ENCODE data around the gene BTBD10. TPM values are rescaled to one million over a fixed set of nuclear protein-coding genes. Genes with fewer than 3 reads are reported as not detected.

The BTBD10 gene
- total RNA-seq, 1 donor from 2014 or later: 62.4 TPM

DNA sequence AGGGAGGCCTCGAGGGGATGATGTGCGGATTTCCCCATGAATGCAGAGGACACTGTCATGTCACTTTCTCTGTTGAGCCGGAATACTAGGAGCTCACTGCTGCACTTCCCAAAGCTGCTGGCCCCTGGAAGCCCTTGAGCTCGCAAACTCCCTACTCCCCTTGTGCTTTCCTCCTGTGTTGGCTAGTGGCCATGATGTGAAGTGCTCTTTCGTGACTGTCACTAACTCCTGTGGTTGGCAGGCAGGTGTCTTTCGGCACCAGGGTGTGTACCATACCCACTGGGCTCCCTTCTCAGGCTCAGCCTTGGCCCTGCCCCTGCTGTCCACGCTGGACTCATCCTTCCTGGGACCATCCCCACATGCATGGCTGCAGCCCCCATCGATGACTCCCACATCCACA is 86.2 kb downstream of the BTBD10 start:
- DNase-seq (ENCODE audit: extremely low read depth, low read depth, low spot score): no peak

DNA sequence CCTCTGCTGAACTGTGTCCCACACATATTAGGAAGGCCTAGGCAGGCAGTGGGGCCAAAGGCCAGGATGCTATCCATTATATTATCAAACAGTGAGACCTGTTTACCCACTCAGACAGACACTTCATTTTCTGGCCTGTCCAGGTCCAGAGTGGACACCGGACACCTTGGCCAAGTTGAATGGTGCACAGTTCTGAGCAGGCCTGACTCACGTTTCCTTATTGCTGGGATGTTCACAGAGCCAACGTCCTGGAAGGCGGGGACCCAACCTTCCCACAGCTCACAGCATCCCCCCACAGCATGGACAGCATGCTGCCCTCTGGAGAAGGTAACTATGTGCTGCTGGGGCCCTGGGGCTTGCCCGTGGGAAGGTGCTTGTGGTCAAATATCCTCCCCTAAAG is 86.6 kb downstream of the BTBD10 start:
- no peak for DNase-seq (ENCODE audit: extremely low read depth, low read depth, low spot score)

DNA sequence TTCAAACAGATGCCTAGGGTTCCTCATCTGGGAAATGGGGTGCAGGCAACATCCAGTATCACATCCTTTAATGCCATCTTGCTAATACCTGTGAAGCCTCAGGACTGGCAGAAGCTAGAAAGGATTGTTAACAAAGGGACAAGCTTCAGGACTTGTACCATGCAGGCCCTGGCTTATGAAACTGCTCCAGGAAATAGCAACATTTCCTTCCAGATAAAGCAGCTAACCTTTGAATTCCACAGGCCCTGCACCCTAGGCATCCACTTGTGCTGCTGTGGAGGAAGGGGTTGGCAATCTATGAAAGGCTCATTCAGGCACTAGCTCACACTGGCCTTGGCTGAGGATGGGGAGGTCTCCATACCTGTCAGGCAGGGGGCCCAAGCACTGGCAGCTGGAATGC is 87.2 kb downstream of the BTBD10 start:
- DNase-seq (ENCODE audit: extremely low read depth, low read depth, low spot score): no peak

DNA sequence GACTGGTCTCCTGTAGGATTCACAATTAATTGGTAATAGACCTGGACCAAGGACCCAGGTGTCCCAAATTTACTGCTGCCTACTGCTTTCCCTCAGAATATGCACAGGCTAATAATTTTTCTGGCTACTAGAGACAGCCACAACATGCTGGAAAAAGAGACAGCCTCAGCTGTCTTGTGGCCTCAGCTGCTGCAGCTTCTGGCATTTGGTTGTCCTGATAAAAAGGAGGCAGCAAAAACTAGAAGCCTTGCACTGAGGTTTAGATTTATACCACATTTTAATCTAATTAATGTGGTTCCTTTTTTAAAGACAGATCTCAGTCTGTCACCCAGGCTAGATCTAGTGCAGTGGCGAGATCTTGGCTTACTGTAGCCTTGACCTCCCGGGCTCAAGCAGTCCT is 89.8 kb downstream of the BTBD10 start:
- no peak for DNase-seq (ENCODE audit: extremely low read depth, low read depth, low spot score)

DNA sequence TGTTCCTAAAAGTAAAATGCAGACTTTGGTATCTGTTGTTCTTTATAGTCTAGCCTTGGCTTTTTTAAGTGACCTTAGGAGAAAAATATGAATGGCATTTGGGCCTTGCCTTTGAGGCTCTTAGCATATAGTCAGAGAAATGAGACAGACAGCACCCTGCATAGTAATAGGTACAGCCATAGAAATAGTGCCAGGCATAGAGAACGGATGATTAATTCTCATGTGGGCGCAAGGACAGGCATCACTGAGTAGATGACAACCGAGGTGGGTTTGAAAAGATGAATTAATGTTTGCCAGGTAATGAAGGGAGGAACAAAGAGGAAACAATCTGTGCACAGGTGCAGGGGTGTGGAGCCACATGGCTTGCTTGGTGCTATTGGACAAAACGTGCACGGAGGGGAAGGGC is 95.0 kb downstream of the BTBD10 start:
- no peak for DNase-seq (ENCODE audit: extremely low read depth, low read depth, low spot score)

DNA sequence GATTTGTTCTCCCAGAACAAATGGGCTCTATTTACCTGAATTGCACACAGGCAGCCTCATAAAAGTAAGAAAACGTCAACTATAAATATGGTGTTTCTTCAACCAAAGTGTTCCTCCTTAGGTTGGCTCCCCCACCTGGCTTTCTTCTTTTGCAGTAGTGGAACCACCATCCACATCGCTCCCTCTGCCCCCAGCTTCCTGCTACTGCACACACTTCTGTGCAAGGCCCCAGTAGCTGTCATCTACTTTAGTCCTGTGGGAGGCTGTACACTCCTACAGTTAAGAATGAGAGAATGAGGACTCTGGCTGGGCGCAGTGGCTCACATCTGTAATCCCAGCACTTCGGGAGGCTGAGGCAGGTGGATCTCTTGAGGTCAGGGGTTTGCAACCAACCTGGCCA is 95.9 kb downstream of the BTBD10 start:
- no peak for DNase-seq (ENCODE audit: extremely low read depth, low read depth, low spot score)

DNA sequence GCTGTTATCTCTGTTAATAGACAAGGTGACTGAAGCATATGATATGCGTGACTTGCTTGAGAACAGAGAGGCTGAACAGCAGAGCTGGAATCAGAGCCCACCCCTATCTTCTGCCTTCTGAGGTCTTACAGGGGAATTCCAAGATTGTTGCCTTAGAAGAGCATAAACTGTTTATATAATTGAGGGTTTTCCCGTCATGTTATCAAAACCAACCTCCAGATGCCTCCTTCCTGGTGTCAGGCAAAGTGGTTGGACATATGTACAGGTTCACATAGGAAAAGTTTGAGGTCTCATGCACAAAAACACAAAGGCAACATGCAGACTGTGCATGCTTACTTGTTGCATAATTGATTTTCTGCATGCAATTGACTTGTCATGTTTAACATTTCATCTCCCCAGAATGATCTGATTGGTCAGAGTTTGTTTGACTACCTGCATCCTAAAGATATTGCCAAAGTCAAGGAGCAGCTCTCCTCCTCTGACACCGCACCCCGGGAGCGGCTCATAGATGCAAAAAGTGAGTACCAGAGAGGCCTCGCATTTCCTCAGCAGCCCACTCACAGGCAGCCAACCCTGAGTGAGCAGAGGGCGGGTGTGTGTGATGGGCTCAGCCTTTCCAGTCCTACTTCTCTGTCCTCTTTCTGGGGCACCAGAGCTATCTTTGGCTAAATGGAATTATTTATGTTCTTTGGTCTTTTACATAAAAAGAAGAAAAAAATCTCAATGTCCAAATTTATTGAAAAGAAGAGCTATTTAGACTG is 96.6 kb downstream of the BTBD10 start:
- DNase-seq (ENCODE audit: extremely low read depth, low read depth, low spot score): no peak

DNA sequence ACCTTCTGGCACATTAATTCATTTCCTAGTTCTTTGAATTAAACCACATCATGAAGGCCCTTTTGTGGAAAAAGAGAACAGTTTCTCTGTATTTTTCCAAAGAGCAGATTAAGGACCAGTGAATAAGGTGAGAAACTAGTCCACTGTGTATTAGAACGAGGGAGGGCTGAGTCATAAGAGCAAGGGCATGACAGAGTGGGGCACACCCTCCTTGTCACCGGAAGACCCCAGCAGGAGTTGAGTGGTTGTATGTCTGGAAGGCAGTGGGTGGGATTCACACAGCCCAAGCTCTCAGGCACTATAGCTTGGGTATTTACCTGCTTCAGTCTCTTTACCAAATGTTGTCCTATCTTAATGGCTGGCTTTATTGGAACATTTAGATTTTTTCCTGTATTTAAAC is 98.6 kb downstream of the BTBD10 start:
- DNase-seq (ENCODE audit: extremely low read depth, low read depth, low spot score): no peak

DNA sequence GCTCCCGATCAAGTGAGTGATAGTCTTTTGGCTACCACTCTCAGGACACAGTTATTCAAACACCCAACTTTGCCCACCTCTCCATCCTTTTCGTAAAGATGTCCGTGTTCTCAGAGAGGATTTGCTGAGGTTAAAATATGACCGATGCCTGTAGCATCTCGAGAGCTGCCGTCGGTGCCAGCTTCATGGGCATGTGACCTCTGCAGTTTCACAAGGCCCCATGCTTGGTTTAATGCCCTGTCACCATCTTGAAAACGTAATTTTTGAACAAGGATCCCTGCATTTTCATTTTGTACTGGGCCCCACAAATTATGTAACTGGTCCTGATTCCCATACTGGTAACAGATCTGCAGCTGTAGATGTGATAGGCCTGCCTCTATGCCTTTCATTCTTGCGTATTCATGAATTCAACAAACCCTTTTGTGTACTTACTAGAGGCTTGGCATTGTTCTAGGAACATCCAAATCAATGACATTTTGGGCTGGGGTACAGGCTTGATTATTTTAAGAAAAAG is 100.4 kb downstream of the BTBD10 start:
- DNase-seq (ENCODE audit: extremely low read depth, low read depth, low spot score): no peak

DNA sequence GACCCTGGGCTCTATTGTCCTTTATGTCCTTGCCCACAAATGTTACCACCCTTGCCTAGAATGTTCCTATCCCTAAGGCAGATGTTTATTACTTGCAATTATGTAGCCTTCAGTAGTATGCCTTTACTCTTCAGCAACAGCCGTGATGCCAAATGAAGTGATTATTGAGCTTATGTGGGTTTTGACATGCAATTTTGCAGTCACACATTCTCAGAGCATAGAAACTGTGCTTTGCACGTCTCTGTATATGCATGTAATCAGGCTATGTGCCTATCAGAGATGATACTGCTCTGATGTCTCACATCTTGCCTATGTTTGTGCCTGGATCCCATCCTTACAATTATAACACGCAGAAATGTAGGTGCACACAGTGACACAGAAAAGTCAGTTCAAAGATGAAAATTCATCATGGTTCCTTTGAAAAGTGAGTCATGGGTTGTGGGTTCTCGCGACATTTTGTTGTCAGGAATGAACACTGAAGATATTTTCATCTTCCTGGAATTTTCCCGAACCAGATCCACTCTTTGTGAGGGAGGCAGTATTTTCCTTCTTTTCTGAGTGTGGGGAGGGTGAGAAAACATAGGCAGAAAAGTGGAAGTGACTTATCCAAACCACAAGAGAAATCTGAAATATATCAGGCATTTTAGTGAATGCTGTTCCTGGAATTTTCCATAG is 104.3 kb downstream of the BTBD10 start:
- no peak for DNase-seq (ENCODE audit: extremely low read depth, low read depth, low spot score)

DNA sequence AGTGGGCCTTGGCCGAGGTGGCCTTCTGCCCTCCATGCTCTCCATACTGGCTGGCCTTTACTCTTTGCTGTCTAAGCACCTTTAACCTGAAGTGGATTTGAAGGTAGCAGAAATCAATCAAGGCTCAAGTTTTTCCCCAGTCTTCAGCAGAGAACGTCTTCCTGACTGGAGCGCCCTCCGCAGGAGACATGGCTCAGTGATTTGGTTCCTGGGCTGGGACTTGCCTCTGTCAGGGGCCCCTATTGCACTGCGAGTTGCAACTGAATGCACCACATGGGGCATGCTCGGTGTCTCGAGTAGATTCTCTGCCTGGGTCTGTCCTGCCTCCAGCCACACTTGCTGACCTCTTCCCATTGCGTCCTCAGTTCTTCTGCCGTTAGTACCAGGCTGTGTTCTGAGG is 105.8 kb downstream of the BTBD10 start:
- no peak for DNase-seq (ENCODE audit: extremely low read depth, low read depth, low spot score)

DNA sequence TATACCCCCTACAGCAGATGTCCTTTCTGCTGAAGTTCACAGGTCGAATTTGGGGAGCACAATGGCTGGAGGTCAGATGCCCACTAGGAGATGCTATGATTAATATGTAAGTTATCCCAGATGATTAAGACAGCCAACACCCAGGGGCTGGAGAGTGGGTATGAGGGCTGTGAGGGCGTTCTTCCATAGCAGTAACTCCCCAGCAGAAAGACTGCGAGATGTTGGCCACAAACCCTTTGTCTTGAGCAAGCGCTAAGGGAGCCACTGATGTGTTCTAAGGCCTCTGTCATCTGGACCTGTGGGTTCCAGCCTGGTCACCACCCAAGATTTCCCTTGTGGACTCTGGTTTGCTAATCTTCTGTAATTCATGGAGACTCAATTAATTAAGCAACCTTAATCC is 107.8 kb downstream of the BTBD10 start:
- DNase-seq (ENCODE audit: extremely low read depth, low read depth, low spot score): no peak

DNA sequence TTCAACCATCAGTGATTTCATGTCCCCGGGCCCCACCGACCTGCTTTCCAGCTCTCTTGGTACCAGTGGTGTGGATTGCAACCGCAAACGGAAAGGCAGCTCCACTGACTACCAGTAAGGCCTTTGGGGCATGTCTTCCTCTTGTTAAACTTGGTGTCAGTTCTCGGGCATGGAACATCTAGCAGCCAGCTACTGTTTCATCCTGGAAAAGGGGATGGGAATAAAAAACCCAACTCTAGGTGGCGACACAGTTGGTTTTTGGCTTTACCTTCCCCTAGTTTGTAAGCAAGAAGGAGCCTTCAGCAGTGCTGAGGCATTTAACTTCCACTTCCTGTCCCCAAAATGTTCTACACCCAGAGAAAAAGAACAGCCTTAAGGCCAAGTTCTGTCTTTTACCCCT is 108.7 kb downstream of the BTBD10 start:
- DNase-seq (ENCODE audit: extremely low read depth, low read depth, low spot score): no peak

DNA sequence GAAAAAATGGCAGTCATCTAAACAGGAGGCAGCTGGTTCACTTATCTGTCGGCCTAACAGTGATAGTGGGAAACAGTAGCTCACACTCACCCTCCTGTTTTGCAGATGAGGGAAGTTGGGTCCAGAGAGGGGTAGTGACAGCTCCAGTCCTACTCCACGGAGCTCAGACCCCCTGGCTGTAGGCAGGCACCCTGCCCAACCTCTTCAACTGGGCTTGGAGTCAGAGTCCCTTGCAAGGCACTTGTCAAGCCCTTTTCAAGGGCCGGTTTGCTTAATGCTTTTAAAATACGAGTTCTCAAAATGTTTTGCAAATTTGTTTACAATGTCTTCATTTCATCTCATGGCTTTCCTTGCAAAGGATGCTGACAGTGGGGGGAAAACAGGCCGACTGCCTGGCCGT is 110.3 kb downstream of the BTBD10 start:
- DNase-seq (ENCODE audit: extremely low read depth, low read depth, low spot score): no peak

DNA sequence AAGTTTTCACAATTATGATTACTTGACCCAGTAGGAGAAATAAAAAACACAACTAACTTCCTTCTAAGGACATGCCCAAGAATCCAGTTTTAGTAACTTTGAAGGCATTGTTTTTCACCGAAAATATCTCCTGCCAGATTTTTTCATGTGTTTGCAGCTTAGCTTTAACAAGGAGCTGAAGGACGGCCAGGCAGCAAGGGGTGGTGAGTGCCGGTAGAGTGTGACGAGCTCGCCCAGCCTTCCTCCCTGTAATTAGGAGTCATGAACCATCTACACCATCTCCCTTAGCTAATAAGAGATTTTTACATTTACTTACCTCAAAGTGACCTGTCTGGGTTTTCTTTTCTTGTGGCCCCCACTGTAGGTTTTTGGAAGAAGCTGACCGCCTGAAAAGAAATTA is 113.4 kb downstream of the BTBD10 start:
- no peak for DNase-seq (ENCODE audit: extremely low read depth, low read depth, low spot score)

DNA sequence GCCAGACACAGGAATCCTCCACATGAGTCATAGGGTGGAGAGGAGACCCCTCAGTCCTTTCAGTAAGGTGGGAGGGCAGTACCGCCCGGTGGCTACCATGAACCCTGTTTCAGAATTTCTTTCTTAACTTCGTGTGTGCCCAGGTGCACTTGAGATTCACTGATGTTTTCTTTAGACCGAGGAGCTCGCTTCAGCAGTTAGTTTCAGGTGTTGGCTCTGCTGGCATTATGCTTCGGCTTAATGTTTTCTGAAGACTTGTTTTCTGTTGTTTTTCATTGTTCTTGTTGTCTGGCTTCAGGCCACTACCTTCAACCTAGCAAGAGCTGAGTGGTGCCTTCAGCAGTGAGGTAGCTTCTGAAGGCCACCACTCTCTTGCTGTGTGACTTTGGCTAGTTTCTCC is 114.0 kb downstream of the BTBD10 start:
- DNase-seq (ENCODE audit: extremely low read depth, low read depth, low spot score): no peak

DNA sequence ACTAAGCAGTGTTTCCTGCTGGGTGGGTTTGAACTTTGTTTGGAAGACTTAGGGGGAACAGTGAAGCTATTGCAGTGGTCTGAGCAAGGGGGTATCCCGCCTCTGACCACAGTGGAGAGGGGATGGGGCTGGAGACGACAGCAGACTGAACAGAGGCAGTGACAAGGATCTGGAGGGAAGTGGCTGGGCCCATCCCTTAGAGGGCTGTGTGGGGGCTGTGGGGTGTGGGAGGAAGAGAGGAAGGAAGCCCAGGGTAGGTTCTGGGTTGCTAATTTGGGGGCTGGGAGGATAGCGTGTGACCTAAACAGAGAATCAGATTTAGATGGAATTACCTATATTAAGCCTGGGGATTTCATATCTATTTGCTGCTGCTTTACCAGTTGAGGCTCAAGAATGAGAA is 114.7 kb downstream of the BTBD10 start:
- no peak for DNase-seq (ENCODE audit: extremely low read depth, low read depth, low spot score)

DNA sequence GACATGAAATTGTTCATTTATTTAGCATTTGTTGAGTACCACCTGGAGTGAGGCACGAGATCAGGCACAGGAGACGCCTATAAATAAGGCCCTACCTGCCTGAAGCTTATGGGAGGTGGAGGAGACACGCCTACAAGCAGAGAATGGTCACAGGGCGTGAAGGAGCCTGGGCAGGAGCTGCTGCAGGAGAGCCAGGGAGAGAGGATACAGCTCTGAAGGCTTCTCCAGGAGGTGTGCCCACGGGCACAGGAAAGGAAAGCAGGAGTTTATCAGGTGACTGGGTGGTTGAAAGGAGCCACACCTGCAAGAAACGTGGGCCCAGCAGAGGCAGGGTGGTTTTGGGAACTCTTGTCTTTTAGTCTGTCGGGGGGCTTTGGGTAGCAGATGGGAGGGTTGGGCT is 115.1 kb downstream of the BTBD10 start:
- DNase-seq (ENCODE audit: extremely low read depth, low read depth, low spot score): no peak

DNA sequence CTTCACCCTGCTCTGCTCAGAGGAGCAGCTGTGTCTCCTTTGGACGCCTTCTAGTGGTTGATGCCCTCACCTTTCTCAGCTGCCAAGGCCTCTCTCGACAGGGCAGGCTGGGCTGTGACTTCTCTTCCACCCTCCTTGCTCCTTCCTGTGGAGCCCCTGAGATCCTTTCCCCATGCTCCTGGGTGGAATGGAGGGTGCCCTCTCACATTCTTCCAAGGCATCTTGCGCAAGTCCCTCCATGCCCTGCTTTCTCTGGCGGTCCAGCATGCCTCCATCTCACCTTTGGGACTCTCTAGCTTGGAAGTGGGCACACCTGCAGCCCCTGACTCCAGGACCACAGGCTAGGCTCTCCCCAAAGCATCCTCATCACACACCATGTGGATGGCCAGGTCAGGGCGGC is 116.6 kb downstream of the BTBD10 start:
- DNase-seq (ENCODE audit: extremely low read depth, low read depth, low spot score): no peak

DNA sequence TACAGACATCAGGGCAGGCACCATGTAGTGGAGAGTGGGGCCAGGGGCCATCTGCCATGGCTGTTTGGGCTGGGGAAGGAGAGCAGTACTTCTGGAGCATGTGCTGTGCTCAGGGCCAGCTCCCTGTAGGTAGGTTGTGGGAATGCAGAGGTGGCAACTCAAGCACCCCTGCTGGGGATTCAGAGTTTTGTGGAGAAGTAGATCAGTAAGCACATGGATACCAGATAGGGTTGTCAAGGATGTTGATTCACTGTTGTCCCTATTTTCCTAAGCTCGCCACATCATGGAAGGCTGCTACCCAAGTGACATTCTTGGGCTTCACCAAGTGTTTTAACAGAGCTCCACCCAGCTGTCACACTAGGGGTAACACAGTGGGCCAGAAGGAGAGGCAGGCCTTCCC is 118.2 kb downstream of the BTBD10 start:
- no peak for DNase-seq (ENCODE audit: extremely low read depth, low read depth, low spot score)

DNA sequence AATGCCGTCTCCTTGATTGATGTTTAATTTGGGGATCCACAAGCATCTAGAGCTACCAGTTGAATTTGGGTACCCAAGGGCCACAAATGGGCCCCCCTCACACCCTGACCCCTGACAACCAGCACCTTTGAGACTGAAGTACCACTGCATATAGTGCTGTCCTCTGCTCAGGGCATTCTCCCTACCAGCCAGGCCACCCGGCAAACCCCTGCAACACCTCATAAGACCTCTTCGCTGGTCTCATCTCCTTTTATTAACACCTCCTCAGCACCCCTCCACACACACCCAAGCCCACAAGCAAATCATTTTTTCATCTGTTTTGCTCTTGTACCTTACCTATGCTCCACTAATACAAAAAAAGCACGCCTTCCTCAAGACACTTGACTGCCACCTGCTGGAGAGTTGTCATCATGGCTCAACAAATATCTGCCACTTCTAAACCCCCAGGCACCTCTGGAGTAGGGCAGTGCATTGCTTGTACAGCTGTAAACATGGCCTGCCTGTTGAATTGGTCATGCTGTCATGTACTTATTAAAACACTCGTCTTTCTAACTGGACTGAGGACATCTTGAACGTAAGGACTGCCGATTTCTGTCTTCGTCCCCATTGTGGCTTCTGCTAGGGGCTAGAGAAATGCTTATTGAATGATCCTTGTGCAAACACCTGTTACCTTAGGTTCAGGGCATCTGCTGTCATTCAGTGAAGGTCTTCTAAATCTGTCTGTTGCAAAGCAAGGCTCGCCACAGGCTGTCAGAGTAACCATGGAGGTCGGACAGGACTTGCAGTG is 118.9 kb downstream of the BTBD10 start:
- peak; percentile 60 for DNase-seq (ENCODE audit: extremely low read depth, low read depth, low spot score)

DNA sequence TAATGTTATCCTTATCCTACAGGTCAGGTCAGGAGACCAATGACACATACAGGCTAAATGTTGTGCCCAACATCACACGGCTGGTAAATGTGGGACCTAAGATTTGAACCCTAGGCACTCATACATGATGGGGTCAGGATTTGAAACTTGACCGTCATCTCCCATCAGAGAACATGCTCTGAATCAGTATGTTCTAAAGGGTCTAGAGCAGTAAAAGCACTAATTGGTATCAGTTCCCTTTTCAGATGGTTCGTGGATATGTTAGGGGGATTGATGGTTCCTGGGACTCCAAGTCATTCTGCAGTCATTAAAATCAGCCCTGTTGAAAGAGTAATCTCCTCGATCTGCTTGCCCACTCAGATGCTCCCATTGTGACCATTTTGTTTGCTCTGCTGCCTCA is 120.0 kb downstream of the BTBD10 start:
- no peak for DNase-seq (ENCODE audit: extremely low read depth, low read depth, low spot score)

Data from glomerular endothelial cell (primary cell).